ENCODE data around the gene SYNPO2L.
A peak's percentile ranks its signal among the peaks of the same experiment; 100 is the strongest.

GRCh38 chr10:73625884-73626752, 29.7 kb downstream of the SYNPO2L start:
- TF ChIP-seq POLR2A (IDR thresholded peaks at IDR 0.05) (no peak), POLR2AphosphoS5 (IDR thresholded peaks at IDR 0.05) (peak; percentile 70 to 78 (median 75)), EP300 (IDR thresholded peaks at IDR 0.05) (no peak), CTCF (IDR thresholded peaks at IDR 0.05) (no peak)
